Calu3 (cell line): ENCODE data around the gene LRMDA. TPM values are rescaled to one million over a fixed set of nuclear protein-coding genes. Genes with fewer than 3 reads are reported as not detected.

Experiments used
- BruUV-seq: library from RNA; stranded (reverse); fragments of 400-500 nt; replicated peaks from 2 replicates; lab custom pipeline; 2021; lab: Mats Ljungman, UMichigan
- CTCF ChIA-PET: fragments of 300-600 bp; sonication (Branson Sonifier 250); formaldehyde crosslinking; loops from one replicate; lab custom pipeline; 2022; ENCODE audit warnings: antibody characterized with exemption; lab: Charles Lee
- DNase-seq: peaks from one replicate; pipeline ENCODE4 v3.0.0; 2022
- H3K27ac Mint-ChIP-seq: one replicate; pipeline ENCODE4 v1.8.0; 2022; ENCODE audit warnings: mixed read lengths; ENCODE audit not compliant: unreplicated experiment
- H3K27me3 Mint-ChIP-seq: one replicate; pipeline ENCODE4 v1.8.0; 2022; ENCODE audit warnings: mixed read lengths; ENCODE audit not compliant: unreplicated experiment
- H3K36me3 Mint-ChIP-seq: one replicate; pipeline ENCODE4 v1.8.0; 2022; ENCODE audit warnings: mild to moderate bottlenecking, moderate library complexity, mixed read lengths; ENCODE audit not compliant: insufficient read depth, unreplicated experiment
- H3K4me1 Mint-ChIP-seq: one replicate; pipeline ENCODE4 v1.8.0; 2022; ENCODE audit warnings: mild to moderate bottlenecking, low read depth, mixed read lengths; ENCODE audit not compliant: unreplicated experiment
- H3K4me3 Mint-ChIP-seq: one replicate; pipeline ENCODE4 v1.8.0; 2022; ENCODE audit warnings: mild to moderate bottlenecking, low read depth, moderate library complexity, mixed read lengths; ENCODE audit not compliant: unreplicated experiment
- H3K9me3 Mint-ChIP-seq: one replicate; pipeline ENCODE4 v1.8.0; 2022; ENCODE audit warnings: low read depth, mixed read lengths; ENCODE audit not compliant: unreplicated experiment
- intact Hi-C: fragments of 100-400 bp; cut with micrococcal nuclease; formaldehyde crosslinking; loops from one replicate; pipeline ENCODE4 v1.10.0; 2022; ENCODE audit not compliant: unreplicated experiment
- total RNA-seq: library from RNA; stranded (reverse); gene quantifications from 2 replicates; pipeline ENCODE4 v1.2.3, GENCODE V29; 2022
- TF ChIP-seq, protein P1 (sequence below): fragments of 200-600 bp; IDR thresholded peaks from one replicate; pipeline ENCODE4 v1.8.0; 2022; ENCODE audit warnings: antibody characterized with exemption; ENCODE audit not compliant: unreplicated experiment

LRMDA gene
- total RNA-seq, 1 experiment from 2014 or later = 7.6 TPM

- BruUV-seq = no TSS peak
- Mint-ChIP-seq H3K27ac (no peak overlapping the region), H3K4me1 (no peaks in the 10 kb centered on the region), H3K36me3 (no peaks in the 10 kb centered on the region), H3K27me3 (no peaks in the 10 kb centered on the region), H3K9me3 (no peaks in the 10 kb centered on the region), H3K4me3 (no peak overlapping the region)
- intact Hi-C loops = no loop called here
- DNase-seq = no peak
- CTCF ChIA-PET = no interaction called here
- TF ChIP-seq, protein P1, sequence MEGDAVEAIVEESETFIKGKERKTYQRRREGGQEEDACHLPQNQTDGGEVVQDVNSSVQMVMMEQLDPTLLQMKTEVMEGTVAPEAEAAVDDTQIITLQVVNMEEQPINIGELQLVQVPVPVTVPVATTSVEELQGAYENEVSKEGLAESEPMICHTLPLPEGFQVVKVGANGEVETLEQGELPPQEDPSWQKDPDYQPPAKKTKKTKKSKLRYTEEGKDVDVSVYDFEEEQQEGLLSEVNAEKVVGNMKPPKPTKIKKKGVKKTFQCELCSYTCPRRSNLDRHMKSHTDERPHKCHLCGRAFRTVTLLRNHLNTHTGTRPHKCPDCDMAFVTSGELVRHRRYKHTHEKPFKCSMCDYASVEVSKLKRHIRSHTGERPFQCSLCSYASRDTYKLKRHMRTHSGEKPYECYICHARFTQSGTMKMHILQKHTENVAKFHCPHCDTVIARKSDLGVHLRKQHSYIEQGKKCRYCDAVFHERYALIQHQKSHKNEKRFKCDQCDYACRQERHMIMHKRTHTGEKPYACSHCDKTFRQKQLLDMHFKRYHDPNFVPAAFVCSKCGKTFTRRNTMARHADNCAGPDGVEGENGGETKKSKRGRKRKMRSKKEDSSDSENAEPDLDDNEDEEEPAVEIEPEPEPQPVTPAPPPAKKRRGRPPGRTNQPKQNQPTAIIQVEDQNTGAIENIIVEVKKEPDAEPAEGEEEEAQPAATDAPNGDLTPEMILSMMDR = no peak
Observed at GRCh38 chr10:75972491-75973276, 541.3 kb downstream of the LRMDA start.

GRCh38 chr10:75974080-75974479 is 542.7 kb downstream of the LRMDA start:
- Mint-ChIP-seq H3K4me3 (no peak overlapping the region), H3K36me3 (no peaks in the 10 kb centered on the region), H3K4me1 (no peaks in the 10 kb centered on the region), H3K27me3 (no peaks in the 10 kb centered on the region), H3K9me3 (no peaks in the 10 kb centered on the region), H3K27ac (no peak overlapping the region)
- DNase-seq = no peak
- intact Hi-C loops = no loop called here
- BruUV-seq = no TSS peak
- CTCF ChIA-PET = interaction anchor here (0.5 kb wide), 1 partner anchor 980 kb away, joined by 3 read pairs; no protein-coding TSS in a partner anchor
- TF ChIP-seq, protein P1 = no peak

- Mint-ChIP-seq H3K4me3 (no peak overlapping the region), H3K27me3 (no peaks in the 10 kb centered on the region), H3K27ac (no peak overlapping the region), H3K4me1 (no peaks in the 10 kb centered on the region), H3K9me3 (no peaks in the 10 kb centered on the region), H3K36me3 (no peaks in the 10 kb centered on the region)
- CTCF ChIA-PET = no interaction called here
- DNase-seq = no peak
- intact Hi-C loops = no loop called here
- TF ChIP-seq, protein P1 = no peak
- no TSS peak for BruUV-seq
Observed at GRCh38 chr10:75976681-75977080, 545.3 kb downstream of the LRMDA start.

DNA sequence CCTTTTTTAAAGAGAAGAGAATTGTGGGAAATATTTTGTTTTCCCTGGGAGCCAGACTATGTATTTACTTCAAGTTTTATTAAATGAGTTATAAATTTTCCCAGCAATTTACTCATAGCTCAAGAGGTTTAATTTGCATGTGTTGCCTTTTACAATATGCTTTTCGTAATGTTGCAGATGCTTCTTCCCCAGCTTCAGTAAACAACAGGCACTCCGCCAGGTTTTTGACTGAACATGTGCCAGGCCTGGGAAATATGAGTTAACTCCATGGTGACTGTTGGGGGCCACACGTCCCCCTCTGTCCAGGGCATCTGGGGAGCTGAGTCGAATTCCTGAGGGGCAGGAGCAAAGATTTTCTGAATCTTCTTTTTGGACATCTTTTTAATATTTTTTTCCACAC is 545.7 kb downstream of the LRMDA start:
- Mint-ChIP-seq H3K27ac (no peak overlapping the region), H3K4me3 (no peak overlapping the region), H3K27me3 (no peaks in the 10 kb centered on the region), H3K4me1 (no peaks in the 10 kb centered on the region), H3K9me3 (peaks cover 3% of the 10 kb centered on the region), H3K36me3 (no peaks in the 10 kb centered on the region)
- no TSS peak for BruUV-seq
- intact Hi-C loops = no loop called here
- CTCF ChIA-PET = no interaction called here
- TF ChIP-seq, protein P1 = no peak
- DNase-seq = no peak
